Measurements from ENCODE around the gene PXMP2.

Gene PXMP2

GRCh38 chr12:132687211-132688164, at the start of gene PXMP2, which contains the start of gene POLE:
PXMP2 (plus strand) TSS chr12:132687587; CDS start chr12:132687671, 84 bp downstream.
POLE (minus strand) TSS chr12:132687342; CDS start chr12:132687315, 27 bp downstream.
- Mint-ChIP-seq H3K4me3 (peak within 1 kb of the TSS; percentile 83), H3K27me3 (ENCODE audit: low read depth) (no peaks in the 10 kb centered on the region), H3K36me3 (ENCODE audit: low read depth) (peaks cover 17% of the 10 kb centered on the region), H3K27ac (peak within 1 kb of the TSS; percentile 79), H3K9me3 (no peaks in the 10 kb centered on the region), H3K4me1 (ENCODE audit: low read depth) (peaks cover 24% of the 10 kb centered on the region)

GRCh38 chr12:132637811-132638210, 49.6 kb upstream of the PXMP2 start:
- Mint-ChIP-seq H3K27me3 (ENCODE audit: low read depth) (no peaks in the 10 kb centered on the region), H3K4me1 (ENCODE audit: low read depth) (peaks cover 11% of the 10 kb centered on the region), H3K27ac (no peak overlapping the region), H3K36me3 (ENCODE audit: low read depth) (peaks cover 44% of the 10 kb centered on the region), H3K4me3 (no peak overlapping the region), H3K9me3 (no peaks in the 10 kb centered on the region)

DNA sequence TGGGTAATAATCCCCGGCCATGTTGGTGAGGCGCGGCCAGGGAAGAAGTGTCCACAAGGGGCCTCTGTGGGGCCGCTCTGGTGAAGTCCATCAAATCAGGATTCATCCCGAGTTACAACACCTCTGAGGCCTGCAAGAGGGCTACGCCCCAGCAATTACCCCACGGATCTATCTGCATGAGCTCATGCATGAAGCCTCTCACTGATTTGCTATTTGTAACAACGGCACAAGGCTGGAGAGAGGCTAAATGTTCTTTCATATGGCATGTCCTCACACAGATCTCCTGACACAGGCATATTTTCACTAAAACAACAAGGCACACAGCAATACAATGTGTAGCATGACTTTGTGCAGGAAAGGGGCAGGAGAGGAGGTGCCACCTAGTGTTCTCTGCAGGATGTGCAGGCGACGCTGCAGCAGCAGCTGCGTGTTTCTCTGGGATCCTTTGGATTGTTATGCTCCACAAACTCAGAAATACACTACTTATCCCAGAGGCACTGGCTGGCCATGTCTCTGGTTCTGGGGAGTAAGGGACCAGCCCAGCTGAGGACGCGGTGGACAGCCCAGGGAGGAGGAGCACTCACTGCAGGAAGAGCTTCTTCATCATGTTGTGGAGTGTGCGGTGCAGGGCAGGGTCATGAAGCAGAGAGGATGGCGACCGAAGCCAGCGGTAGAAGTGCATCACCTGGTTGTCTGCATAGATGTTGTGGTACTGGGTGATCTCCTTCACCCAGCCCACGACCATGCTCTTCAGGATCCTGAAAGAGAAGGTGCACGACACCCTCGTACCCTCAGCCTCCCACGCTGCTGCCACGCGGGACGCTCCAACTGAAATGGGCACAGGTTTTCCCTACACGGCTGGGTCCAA, 48.6 kb upstream of the PXMP2 start:
- Mint-ChIP-seq H3K27me3 (ENCODE audit: low read depth) (no peaks in the 10 kb centered on the region), H3K4me1 (ENCODE audit: low read depth) (peaks cover 11% of the 10 kb centered on the region), H3K9me3 (no peaks in the 10 kb centered on the region), H3K4me3 (no peak overlapping the region), H3K27ac (no peak overlapping the region), H3K36me3 (ENCODE audit: low read depth) (peaks cover 45% of the 10 kb centered on the region)

DNA sequence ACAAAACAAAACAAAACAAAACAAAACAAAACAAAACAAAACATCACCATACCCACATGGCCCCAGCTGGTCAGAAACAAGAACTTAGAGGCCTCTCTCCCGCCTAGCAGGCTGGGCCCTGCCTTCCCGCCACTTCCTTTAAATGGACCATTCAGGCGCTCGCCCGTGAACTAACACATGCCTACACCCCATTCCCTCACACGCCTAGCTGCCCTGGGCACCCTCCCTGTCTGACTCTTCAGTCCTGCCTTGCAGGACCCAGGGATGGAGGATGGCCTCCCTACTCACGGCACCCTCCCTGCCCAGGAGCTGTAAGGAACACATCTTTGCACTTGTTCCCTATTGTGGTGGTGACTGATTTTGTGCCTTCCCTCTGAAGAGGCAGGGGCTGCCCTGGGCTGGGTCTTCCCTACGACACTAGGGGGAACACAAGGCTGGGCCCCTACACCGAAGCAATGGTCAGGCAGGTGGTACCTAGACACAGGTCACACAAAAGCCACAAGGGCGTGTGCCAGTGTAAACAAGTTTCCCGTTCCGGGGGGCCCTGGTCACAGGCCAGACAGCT, 47.3 kb upstream of the PXMP2 start:
- no peak overlapping the region for H3K4me3 Mint-ChIP-seq
- peaks cover 11% of the 10 kb centered on the region for H3K4me1 Mint-ChIP-seq (ENCODE audit: low read depth)
- H3K9me3 Mint-ChIP-seq: no peaks in the 10 kb centered on the region
- no peaks in the 10 kb centered on the region for H3K27me3 Mint-ChIP-seq (ENCODE audit: low read depth)
- H3K27ac Mint-ChIP-seq: no peak overlapping the region
- peaks cover 36% of the 10 kb centered on the region for H3K36me3 Mint-ChIP-seq (ENCODE audit: low read depth)

DNA sequence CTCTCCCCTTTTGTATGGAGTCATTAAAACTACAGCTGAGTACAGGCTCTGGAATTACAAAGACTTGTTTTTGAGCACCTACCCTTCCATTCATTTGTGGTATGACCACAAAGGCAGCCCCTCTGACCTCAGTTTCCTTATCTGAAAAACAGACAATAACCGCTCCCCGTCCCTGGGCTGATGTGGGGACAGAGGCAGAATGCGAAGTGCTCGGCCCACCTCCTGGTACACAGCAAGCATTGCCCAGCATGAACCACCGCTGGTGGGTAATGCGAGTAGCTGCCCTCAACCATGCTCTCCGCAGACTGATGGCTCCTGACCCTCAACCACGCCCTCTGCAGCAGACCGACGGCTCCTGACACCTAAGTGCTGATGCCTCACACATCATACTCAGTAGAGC, 46.5 kb upstream of the PXMP2 start:
- Mint-ChIP-seq H3K27me3 (ENCODE audit: low read depth) (no peaks in the 10 kb centered on the region), H3K27ac (no peak overlapping the region), H3K4me3 (no peak overlapping the region), H3K36me3 (ENCODE audit: low read depth) (peaks cover 29% of the 10 kb centered on the region), H3K9me3 (no peaks in the 10 kb centered on the region), H3K4me1 (ENCODE audit: low read depth) (peaks cover 11% of the 10 kb centered on the region)

DNA sequence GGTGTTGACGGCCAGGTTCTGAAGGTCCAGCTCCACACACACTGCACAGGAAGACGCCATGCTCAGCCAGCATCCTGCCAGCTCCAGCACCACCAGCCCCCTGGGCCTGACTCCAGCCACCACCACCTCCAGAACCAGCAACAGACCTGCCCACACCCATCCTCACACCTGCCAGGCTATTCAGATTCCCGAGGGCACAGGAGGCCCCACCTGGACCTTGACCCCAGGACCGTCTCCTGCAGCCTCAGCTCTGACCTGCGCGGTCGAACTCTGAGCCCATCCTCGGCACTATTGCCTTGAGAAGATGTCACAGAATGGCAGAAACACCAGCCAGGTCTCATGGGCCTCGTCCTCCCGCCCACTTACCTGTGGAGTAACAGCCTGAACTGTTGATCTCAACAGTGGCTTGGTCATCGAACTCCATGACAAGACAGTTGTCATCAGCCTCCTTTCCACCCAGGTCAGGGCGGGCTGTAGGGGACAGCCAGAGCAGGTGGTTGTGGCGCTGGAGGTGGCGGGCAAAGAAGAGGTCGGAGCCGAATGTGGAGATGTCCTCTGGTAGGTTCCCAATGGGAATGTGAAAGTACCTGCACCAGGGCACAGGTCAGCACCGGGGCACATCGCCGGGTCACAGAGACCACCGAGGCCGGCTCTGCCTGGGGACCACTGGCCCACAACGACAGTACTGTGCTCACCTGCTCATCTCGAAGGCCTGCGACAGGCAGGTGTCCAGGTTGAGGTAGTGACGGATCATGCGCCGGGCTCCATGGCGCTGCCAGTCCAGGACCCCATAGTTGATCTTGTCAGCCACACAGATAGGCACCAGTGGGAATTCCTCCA, 45.4 kb upstream of the PXMP2 start:
- Mint-ChIP-seq H3K4me1 (ENCODE audit: low read depth) (peaks cover 9% of the 10 kb centered on the region), H3K4me3 (no peak overlapping the region), H3K36me3 (ENCODE audit: low read depth) (peaks cover 28% of the 10 kb centered on the region), H3K27ac (no peak overlapping the region), H3K27me3 (ENCODE audit: low read depth) (no peaks in the 10 kb centered on the region), H3K9me3 (no peaks in the 10 kb centered on the region)

DNA sequence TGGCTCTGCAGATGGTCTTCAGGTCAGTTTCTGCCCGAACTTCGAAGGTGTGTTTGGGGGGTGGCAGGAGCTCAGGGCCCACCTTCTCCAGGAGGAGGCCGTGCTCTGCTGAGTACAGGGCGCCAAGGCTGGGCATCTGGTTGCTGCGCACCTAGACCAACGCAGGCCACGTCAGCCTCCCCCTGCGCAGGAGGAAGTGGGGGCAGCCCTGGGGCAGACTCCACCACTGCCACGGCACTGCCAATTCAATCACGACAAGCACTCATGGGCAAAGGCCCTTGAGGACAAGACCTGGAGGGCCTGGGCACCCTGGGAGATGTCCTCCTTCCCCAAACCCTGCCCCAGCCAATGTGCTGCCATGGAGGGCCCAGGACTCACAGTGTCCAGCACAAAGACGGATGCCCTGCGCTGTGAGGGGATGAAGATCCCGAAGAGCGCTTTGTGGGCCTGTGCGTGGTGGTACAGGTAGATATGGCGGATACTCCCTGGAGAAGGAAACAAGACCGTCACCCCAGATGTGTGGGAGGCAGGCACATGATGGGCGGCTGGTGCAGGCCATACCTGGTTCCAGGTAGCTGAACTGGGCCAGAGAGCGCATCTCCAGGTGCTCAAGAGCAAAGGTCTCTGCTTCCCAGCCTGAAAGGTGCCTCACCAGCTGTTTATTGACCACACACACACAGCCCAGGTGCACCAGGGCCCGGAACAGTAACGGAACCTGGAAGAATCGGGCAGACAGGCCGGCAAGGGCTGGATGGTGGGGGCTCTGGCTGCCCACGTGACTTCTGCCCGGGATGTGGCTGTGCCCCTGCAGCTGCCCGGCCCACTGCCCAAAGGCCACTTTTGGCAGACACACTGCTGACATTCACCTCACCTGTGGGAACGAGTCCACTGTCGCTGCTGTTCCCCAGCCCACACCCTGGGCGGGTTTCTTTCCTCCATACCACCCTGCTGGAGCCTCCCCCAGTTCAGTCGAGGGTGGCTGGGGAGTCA, 44.2 kb upstream of the PXMP2 start:
- Mint-ChIP-seq H3K4me3 (no peak overlapping the region), H3K27me3 (ENCODE audit: low read depth) (no peaks in the 10 kb centered on the region), H3K36me3 (ENCODE audit: low read depth) (peaks cover 25% of the 10 kb centered on the region), H3K4me1 (ENCODE audit: low read depth) (no peaks in the 10 kb centered on the region), H3K9me3 (no peaks in the 10 kb centered on the region), H3K27ac (no peak overlapping the region)

DNA sequence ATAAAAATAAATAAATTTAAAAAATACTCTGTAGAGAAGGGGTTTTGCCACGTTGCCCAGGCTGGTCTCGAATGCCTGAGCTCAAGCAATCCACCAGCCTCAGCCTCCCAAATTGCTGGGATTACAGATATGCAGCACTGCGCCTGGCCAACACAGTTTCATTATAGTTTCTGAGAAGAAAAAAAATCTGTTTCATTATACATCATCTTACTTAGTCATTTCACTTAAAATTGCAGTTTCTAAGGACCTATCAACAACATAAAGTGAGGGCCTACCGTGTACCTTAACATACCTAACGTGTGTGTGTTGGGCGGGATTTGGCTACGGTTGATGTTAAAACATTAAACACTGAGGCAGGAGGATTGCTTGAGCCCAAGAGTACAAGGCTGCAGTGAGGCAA, 40.5 kb upstream of the PXMP2 start:
- H3K27me3 Mint-ChIP-seq (ENCODE audit: low read depth): no peaks in the 10 kb centered on the region
- no peak overlapping the region for H3K27ac Mint-ChIP-seq
- no peaks in the 10 kb centered on the region for H3K9me3 Mint-ChIP-seq
- H3K4me3 Mint-ChIP-seq: no peak overlapping the region
- no peaks in the 10 kb centered on the region for H3K4me1 Mint-ChIP-seq (ENCODE audit: low read depth)
- peaks cover 23% of the 10 kb centered on the region for H3K36me3 Mint-ChIP-seq (ENCODE audit: low read depth)

GRCh38 chr12:132647858-132648257, 39.5 kb upstream of the PXMP2 start:
- H3K4me1 Mint-ChIP-seq (ENCODE audit: low read depth): no peaks in the 10 kb centered on the region
- H3K9me3 Mint-ChIP-seq: no peaks in the 10 kb centered on the region
- H3K27me3 Mint-ChIP-seq (ENCODE audit: low read depth): no peaks in the 10 kb centered on the region
- H3K27ac Mint-ChIP-seq: no peak overlapping the region
- H3K4me3 Mint-ChIP-seq: no peak overlapping the region
- H3K36me3 Mint-ChIP-seq (ENCODE audit: low read depth): peaks cover 28% of the 10 kb centered on the region

- no peak overlapping the region for H3K27ac Mint-ChIP-seq
These were observed 38.7 kb upstream of the PXMP2 start for GRCh38 chr12:132648616-132649225.

DNA sequence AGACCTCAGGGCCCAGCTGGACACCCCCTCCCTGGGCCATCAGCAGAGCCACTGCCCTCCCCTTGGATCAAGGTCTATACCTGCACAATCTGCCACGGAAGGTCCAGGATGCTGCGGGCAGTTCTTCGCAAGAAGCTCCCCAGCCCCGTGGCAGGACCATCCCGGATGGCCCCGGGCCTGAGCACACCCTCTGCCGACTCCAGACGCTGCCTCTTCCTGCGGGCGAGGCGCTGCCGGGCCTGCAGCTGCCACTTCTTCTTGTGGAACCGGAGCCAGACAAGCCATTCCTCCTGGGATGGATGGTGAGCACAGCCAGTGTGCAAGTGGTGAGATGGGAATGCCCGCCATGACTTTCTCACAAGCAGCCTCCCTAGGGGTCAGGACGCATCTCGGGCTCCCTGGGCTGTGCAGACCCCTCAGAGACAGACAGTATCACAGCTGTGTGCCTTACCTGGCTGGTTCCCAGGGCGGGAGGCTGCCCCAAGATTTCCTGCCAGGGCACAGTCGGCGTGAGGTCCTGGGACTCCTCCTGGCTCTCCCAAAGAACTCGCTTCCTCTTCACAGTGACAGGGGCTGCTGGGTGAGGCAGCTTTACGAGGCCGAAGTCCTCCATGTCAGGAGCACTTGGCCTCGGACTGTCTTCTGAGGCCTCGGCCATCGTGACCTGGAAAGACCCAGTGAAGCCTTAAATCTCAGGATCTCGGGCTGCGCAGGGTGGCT, 38.0 kb upstream of the PXMP2 start:
- H3K9me3 Mint-ChIP-seq: no peaks in the 10 kb centered on the region
- H3K27me3 Mint-ChIP-seq (ENCODE audit: low read depth): no peaks in the 10 kb centered on the region
- H3K27ac Mint-ChIP-seq: no peak overlapping the region
- no peaks in the 10 kb centered on the region for H3K4me1 Mint-ChIP-seq (ENCODE audit: low read depth)
- no peak overlapping the region for H3K4me3 Mint-ChIP-seq
- peaks cover 28% of the 10 kb centered on the region for H3K36me3 Mint-ChIP-seq (ENCODE audit: low read depth)

More at GRCh38 chr12:132648616-132649225, 38.7 kb upstream of the PXMP2 start:
- Mint-ChIP-seq H3K27me3 (ENCODE audit: low read depth) (no peaks in the 10 kb centered on the region), H3K4me1 (ENCODE audit: low read depth) (no peaks in the 10 kb centered on the region), H3K9me3 (no peaks in the 10 kb centered on the region), H3K36me3 (ENCODE audit: low read depth) (peaks cover 25% of the 10 kb centered on the region), H3K4me3 (no peak overlapping the region)

DNA sequence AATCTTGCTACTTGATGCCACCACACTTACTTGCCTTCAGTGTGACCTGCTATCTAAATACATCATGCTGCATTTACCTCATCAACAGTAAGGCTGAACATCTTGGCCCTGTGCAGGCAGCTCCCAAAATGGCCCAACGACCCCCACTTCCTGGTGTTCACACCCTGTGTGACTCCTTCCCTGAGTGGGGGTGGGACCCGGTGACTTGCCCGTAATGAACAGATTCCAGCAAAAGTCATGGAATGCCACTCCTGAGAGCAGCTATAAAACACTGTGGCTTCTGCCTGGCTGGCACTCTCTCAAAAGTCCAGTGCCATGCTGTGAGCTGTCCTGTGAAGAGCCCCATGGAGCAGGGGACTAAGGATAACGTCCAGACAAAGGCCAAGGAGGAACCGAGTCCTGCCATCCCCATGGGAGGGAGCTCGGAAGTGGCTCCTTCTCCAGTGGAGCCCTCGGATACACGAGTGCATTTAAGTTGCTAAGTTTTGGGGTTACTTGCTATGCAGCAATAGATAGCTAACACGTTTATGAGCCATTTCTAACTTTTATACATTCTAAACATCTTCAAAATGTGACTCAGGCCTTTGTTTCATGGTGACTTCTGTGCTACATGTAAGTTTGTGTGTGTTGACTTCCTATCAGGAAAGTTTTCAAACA, 35.8 kb upstream of the PXMP2 start:
- H3K4me3 Mint-ChIP-seq: no peak overlapping the region
- peaks cover 28% of the 10 kb centered on the region for H3K36me3 Mint-ChIP-seq (ENCODE audit: low read depth)
- no peaks in the 10 kb centered on the region for H3K9me3 Mint-ChIP-seq
- no peaks in the 10 kb centered on the region for H3K4me1 Mint-ChIP-seq (ENCODE audit: low read depth)
- H3K27me3 Mint-ChIP-seq (ENCODE audit: low read depth): no peaks in the 10 kb centered on the region
- no peak overlapping the region for H3K27ac Mint-ChIP-seq

Data from T-helper 1 cell treated with Interleukin-12 subunit alpha and Interleukin-12 subunit beta and Interleukin-4 antibody, amounts not matched to agents 30 μg/mL and 1 μg/mL, for 36 hours (primary cell).